Fibroblast of peridontal ligament (primary cell): ENCODE data around the gene AIFM2.
"Not testable (repeated sequence)": the region's sequence is repeated elsewhere in the genome, so short reads cannot be mapped to it uniquely, and the experiment has no call there.

Experiments used
- DNase-seq: peaks from one replicate; pipeline ENCODE4 v3.0.0-alpha.2; 2010; ENCODE audit errors: extremely low read depth

Gene AIFM2

DNA sequence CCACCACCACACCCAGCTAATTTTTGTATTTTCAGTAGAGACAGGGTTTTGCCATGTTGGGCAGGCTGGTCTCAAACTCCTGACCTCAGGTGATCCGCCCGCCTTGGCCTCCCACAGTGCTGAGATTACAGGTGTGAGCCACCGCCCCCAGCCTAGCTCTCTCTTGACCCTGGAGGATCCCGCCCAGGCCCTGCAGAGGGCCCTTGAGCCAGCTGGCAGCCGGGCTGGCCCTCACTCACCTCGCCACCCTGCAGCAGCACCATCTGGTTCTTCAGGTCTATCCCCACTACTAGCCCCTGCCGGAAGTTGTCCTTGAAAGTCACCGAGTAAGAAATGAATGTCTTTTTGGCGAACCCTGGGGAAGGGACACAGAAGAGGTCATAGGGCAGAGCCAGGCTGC is 9.5 kb downstream of the AIFM2 start:
- DNase-seq, result not testable (repeated sequence)

DNA sequence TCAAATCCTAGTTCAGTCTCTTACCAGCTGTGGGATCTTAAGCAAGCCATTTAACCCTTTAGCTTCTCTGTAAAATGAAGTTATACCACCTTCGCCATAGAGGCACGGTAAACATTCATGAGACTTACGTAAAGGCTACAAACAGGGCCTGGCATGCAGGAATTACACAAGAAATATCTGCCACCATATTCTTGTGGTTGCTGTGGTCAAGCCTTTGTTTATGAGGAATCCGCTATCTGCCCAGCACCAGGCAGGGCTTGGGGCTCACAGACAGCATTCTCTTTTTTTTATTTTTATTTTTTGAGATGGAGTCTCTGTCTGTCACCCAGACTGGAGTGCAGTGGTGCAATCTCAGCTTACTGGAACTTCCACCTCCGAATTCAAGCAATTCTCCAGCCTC is 9.9 kb downstream of the AIFM2 start:
- peak; percentile 31 for DNase-seq

DNA sequence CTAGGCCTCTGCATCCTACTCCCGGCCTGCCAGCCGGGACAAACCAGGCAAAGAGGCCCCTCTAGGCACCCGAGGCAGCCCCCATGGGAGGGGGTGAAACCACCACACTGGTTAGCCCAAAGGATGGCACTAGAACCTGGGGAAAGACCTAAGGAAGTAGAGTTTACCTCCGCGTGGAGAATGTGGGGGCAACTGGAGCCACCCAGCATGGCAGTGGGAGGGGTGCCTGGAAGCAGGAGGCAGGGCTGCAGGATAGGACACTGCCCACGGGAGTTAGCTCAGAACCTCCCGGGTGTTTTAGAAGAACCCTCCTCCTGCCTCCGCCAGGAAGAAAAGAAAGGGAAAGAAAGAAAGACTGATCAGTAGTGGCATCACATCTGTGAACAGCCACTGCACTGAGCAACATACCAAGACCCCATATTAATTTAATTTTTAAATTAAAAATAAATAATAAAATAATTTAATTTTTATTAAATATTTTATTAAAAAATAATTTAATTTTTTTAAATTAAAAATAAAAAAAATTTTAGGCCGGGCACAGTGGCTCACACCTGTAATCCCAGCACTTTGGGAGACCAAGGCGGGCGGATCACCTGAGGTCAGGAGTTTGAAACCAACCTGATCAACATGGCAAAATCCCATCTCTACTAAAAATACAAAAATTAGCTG is 11.2 kb downstream of the AIFM2 start:
- no peak for DNase-seq

DNA sequence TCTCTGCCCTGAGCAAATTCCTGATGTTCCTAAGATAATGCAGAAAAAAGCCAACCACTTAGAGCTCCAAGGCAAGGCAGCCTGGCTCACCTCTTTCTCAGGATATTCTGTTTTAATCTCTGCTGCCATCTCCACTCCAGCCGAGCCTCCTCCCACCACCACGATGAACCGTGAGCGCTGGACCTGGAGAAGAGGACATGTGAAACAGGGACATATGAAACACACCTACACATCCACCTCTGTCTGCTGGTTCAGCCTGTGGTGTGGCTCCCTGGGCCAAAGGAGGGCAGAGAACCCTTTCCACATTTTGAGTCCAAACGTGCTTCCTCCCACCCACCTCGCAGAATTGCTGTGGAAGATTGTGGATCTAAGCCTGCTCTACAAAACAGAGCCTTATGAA is 12.2 kb downstream of the AIFM2 start:
- DNase-seq, result no peak

DNA sequence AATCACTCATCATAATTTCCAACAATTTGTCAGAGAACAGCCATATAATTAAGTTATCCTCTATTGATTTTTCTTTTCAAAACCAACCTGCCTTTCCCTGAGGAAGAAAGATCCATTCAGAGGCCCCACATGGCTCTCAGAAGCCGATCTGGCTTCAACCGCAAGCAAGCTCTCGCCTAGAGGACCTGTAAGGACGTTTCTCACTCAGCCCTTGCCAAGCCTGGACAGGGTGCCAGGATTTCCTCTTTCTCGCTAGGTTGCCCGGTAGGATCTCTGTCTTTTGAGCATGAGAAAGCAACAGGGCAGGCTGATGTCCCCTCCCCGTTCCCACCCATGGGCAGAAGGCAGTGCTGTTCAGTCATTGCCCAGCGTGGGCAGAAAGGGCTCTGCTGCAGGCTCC is 13.0 kb downstream of the AIFM2 start:
- DNase-seq, result no peak

DNA sequence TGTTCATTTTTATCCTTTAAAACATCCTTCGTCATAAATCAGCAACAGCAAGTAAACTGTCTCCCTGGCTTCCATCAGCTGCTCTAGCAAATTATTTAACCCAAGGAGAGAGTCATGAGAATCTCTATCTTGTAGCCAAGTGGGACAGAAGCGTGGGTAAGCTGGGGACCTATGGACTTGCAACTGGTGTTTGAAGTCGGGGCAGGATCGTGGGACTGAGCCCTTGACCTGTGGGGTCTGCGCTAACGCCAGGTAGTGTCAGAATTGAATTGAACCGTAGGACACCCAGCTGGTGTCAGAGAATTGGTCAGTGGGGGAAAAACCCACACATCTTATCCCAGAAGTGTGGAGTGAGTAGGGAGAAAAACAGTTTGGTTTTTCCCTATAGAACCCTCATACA is 13.4 kb downstream of the AIFM2 start:
- no peak for DNase-seq

DNA sequence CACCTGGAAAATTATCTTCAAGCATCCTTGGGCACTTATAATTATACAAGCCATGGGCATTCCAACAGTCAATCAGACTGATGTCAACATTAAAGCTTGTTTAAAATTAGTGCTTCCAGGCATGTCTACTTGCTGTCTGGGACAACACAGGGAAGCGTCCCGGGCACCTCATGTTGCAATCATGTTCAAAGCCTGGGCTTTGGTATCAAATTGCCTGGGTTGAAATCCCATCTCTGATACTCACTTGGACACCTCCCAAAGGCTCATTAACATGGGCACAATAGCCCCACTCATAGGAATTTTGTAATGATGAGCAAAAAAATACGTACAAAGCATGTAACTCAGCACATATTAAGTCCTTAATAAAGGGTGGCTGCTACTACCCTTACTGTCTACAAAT is 14.4 kb downstream of the AIFM2 start:
- DNase-seq, result peak; percentile 5

DNA sequence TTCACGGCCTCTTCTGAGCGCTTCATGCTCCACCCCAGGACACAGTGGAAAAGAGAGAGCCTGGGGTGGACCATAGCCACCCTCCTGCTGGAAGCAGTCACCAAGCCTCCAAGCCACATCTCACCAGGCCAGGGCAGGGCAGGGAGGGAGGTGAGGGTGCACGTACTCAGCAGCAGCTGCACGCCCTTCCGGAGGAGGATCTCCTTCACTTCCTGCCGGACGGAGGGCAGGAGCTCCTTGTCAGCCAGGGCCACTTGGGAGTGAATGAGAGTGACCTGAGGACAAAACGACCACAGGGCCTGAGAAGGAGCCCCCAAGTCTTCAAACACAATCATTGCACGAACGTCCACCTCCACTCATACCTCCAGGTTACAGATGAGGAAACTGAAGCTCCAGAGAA is 15.0 kb downstream of the AIFM2 start:
- DNase-seq, result no peak

DNA sequence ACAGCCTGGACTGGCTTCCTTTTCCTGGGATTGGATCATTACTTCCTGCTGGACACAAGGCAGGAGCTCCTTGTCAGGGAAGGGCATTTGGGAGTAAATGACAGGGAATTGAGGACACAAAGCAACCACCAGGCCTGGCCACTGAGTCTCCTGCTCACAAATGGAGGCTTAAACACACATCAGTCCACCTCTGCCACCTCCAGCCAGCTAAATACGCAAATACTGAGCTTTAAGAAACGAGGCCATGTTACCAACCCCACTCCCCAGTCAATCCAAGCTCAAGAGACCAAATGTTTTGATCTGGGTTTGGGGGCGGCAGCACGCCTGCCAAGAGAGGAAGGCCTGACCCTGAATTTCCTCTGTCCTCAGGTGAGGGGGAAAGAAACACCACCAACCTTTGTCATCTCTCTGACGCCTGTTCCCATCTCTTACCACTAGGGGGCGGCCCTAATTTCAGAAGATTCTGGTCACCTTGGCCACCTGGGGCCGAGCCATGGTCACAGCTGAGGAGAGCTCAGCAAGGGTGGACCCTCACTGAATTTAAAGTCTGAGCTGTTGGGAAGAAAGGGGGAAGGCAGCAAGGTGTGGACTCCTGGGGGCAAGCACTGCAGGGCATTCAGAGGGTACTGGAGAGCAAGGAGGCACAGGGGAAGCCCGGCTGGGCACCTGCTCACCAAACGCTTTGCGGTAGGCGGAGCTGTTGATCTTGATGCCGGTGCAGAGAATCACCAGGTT is 16.5 kb downstream of the AIFM2 start:
- DNase-seq, result peak; percentile 17

DNA sequence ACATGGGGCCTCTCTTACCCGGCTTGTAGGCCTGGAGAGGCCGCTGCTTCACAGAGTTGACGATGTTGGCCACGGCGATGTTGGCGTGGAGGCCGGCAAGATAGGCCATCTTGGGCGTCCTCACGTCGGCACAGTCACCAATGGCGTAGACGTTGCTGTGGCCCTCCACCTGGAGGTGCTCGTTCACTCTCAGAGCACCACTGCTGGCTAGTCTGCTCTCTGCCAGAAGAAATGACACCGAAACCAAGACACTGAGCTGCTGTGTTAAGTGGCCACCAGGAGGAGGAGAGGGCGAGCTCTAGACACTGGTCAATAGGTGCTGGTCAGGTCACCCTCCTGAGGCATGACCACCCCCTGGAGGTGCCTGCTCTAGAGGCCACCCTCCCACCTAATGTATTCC is 17.7 kb downstream of the AIFM2 start:
- no peak for DNase-seq

DNA sequence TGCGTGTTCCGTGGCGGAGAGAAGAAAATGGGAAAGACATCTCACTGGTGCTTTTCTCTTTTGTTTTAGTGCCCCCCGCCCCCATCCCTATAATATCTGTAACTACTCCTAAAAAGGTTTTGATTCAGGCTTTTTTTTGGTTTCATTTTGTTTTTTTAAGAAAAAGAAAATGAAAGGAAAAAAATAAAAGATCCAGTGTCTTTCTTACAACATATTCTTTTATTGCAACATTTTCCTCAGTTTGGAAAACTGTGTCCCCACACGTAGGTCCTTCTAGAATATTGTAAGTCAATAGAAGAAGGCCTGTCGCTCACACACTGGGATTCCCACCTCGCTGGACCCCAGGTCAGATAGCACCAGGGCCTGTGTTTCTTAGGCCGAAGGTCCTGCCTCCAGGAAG is 20.6 kb downstream of the AIFM2 start:
- peak; percentile 34 for DNase-seq

DNA sequence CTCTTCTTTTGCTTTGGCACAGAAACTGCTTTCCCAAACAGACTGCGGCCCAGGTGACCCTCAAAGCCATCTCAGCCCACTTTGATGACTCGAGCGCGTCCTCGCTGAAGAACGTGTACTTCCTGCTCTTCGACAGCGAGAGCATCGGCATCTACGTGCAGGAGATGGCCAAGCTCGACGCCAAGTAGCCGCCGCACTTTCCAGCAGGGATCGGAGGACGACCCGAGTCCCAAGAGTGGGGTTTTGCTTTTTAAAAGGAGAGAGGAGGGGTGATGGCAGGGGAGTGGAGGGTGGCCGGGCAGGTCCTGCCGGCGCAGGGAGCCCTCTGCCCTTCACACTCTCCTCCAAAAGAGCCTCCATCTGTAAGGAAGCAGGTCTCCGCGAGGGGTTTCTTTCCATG is 21.1 kb downstream of the AIFM2 start:
- no peak for DNase-seq

DNA sequence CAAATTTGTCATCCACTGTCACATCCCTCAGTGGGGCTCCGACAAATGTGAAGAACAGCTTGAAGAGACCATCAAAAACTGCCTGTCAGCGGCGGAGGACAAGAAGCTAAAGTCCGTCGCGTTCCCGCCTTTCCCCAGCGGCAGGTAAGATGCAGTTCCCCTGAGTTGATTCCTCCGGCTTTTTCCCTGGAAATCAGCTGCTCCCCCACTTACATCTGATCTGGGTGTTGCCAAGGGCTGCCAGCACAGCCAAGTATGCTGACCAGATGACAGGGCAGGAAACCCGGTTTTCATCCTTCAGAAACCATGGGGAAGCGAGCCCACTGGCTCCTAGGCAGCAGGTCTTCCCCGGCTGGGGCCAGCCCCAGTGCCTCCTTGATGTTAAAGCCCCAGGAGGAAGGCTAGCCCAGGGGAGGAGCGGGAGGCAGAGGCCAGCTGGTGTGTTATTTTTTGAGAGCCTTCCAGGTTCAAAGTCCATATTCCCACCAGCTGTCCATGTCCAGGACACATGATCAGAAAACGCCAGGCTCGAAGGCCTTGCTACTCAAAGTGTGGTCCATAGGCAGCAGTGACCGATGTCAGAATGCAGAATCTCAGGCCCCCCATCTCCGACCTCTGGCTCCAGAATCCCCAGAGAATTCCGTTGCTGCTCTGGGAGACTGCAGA is 23.4 kb downstream of the AIFM2 start:
- no peak for DNase-seq

DNA sequence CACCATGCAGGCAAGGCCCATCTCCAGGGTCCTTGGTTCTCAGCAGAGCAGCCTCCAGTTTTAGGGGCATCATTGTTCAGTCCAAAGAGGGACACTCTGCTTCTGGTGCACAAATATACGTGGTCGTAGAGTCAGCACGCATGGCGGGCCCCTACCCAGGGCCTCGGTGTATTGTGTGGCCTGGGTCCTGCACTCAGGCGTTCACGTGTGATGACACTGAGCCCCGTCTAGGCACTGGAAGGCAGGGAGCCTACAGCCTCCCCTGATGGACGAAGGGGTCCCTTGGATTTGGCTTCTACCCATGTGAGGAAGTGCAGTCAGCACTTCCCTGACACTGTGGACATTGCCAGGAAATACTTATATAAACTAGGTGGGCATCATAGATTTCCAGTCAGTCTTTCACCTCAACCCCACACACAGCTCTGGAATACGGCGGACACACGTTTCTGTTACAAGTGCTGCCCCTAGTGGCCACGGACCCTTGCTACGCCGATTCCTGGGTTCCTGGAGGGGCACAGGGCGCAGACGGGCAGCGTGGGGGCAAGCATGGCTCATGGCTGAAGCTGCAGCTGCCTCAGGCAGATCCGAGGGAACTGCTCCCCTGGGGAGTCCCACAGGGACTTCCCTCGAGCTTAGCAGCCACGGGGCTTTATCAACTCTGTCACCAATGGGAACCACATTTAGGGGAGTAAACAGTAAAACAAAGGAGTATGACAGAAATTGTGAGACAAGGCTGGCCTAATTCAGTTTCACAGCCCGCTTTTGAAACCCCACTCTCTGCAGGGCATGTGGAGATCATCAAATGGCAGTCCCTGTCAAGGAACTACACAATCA is 25.4 kb downstream of the AIFM2 start:
- no peak for DNase-seq

DNA sequence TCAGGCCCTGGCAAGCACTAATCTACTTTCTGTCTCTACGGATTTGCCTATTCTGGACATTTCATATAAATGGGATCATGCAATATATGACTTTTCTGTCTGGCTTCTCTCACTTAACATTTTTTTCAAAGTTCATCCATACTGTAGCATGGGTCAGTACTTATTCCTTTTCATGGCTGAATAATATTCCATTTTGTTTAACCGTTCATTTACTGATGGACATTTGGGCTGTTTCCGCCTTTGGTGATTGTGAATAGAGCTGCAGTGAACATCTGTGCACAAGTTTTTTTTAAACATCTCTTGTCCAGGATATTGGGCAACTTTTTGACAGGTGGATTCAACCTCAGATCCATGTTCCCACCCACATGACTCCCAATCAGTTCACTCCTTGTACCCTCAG is 31.0 kb downstream of the AIFM2 start:
- DNase-seq, result no peak

DNA sequence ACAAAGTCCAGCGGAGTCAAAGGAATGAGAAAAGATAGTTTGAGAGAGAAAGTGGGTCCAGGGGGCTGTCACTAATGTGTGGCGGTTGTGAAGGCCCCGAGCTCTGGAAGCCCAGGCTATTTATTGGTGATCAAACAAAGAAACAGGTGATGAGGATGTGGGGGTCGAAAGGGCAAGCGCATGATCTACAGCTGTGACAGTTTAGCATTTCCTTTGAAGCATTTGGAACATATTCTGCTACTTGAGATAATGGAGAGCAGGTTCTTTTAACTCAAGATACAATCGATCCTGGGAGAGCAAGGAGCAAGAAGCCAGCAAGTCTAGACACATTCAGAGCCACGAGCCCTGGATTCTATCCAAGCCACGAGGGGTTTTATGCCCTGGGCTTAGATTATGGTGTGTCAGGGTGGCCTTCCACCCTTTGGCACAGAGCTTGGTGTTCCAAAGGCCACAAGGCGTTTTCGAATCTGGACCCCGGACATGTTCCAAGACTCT is 31.5 kb downstream of the AIFM2 start:
- not testable (repeated sequence) for DNase-seq

DNA sequence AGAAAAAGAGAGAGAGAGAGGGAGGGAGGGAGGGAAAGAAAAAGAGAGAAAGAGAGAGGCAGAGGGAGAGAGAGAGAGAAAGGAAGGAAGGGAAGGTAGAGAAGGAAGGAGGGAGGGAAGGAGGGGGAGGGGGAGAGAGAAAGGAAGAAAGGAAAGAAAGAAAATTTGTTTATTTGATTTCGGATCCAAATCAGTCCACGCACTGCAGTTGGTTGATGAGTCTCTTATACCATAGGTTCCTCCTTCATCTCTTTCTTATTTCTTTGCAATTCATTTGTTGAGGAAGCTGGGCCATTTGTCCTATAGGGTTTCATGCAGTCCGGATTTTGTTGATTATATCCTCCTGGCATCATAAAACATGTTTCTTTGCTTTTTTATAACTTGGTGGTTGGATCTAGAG is 34.4 kb downstream of the AIFM2 start:
- no peak for DNase-seq

DNA sequence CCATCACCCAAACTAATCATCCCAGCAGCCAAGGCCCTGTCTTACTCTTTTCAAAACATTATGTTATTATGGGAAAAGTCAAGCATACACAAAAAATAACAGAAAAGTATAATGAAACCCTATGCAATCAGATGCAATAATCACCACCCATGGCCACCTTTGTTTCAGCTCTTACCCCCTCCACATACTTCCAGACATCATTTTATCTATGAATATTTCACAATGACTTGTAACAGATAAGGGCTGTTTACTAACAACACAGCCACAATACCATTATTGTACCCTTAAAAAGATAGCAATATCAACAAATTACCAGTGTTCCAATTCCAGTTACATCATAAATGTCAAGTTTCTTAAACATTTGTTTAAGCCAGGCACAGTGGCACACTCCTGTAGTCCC is 35.2 kb downstream of the AIFM2 start:
- no peak for DNase-seq

DNA sequence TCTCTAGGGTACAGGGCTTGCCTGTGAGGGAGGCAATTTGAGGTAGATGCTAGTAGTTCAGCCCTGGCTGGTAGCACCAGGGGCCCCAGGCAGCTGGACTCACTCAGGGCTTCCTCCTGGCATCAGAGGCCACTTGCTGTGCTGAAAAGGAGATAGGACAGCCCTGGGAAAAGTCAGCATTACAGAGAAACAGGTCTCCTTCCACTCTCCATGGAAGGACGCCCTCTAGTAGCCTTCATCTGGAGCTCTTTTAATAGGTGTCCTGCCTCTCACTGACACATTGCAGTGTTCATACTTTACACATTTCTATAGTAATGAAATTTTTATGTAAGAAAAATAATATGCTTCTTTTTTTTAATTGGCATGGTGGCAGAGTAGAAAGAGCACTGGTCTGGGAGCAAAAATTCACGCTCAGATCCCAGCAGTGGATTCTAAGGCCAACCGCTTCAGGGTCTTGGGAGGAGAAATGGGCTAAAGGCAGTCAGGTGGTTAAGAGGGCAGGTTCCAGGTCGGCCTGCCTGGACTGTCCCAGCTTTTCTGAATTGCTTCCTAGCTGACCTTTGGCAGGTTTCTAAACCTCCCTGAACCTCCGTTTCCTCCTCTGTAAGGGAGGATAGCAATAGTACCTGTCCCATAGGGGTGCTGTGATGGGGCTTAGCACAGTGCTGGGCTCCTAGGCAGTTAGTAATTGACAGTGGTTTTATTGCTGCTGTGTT is 35.8 kb downstream of the AIFM2 start:
- no peak for DNase-seq

DNA sequence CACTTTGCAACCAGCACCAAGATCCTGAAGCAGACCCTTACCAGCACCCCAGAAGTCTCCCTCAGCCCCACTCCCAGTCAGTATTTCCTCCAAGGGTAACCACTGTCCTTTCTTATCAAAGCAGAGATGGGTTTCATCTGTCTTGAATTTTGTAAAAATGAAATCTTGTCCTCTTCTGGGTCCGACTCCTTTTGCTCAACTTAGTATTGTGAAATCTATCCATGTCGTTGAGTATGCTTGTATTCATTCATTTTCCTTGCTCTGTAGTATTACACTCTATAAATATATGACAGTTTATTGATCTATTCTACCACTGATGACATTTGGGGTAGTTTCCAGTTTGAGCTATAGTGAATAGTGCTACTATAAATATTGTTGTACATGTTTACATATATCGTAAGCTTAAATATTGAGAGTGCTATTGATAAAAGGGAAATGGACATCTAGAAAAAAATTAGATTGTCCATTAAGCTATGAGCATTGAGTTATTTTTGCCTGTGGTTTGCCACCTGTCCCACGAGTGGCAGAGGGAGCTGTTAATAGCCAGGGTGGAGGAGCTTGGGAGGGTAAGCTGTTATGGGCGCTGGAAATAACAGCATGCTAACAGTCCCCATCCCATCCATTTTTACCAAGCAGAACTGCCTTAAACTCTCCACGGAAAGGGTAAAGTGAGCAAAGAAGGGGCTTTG is 36.5 kb downstream of the AIFM2 start:
- DNase-seq, result no peak

DNA sequence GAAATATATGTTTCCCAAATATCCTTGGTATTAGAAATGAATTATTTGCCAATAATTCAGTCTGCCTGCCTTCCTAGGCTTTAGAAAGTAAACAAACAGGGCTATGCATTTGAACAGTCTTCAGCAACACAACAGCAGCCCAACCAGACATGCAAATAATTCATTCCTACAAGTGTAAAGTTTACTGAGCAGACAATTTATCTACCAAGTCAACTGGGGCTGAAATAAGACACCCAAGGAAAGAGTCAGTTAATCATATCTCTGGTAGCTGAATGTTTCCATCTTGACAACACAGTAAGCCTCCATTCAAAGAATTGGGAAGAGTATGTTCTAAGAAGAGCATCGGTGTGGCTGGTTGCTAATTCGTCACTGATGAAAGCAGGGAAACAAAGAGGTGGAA is 38.4 kb downstream of the AIFM2 start:
- no peak for DNase-seq
